ENCODE data around the gene VGLL4. TPM values are rescaled to one million over a fixed set of nuclear protein-coding genes. Genes with fewer than 3 reads are reported as not detected.

Gene VGLL4
- total RNA-seq (2021) (42.2 to 43.8 TPM (median 43.0 TPM) in 3 replicates), Bru-seq, nascent RNA (percentile 73 among the genes with signal in this experiment)
- long read RNA-seq, experiment 1, transcript VGLL4-211 (5 exons, 1,377 nt) = major isoform, 48 of 128 reads
- long read RNA-seq, experiment 1, transcript VGLL4-201 (6 exons, 3,725 nt) = minor isoform, 17 of 128 reads
- long read RNA-seq, experiment 1, partial matches to known transcripts = 8 of 128 reads
- long read RNA-seq, experiment 1, other reads (novel, unspliced or antisense) = 50 of 128 reads
- long read RNA-seq, experiment 2, transcript VGLL4-211 (5 exons, 1,377 nt) = major isoform, 9 of 52 reads
- long read RNA-seq, experiment 2, transcript VGLL4-201 (6 exons, 3,725 nt) = minor isoform, 5 of 52 reads
- long read RNA-seq, experiment 2, partial matches to known transcripts = 4 of 52 reads
- long read RNA-seq, experiment 2, other reads (novel, unspliced or antisense) = 34 of 52 reads
- long read RNA-seq, experiment 3, partial matches to known transcripts = 0 of 16 reads
- long read RNA-seq, experiment 3, other reads (novel, unspliced or antisense) = 14 of 16 reads

GRCh38 chr3:11643605-11644087 is at the start of gene VGLL4:
VGLL4 (minus strand) TSS chr3:11643915; CDS start chr3:11643518, 397 bp downstream.
- ChIA-PET CTCF (interaction anchor here (0.7 to 1.8 kb wide), 5 partner anchors 53 to 293 kb away, joined by 3 to 5 read pairs (median 3); no protein-coding TSS in a partner anchor), POLR2A (interaction anchor here (0.5 to 1.3 kb wide), 4 partner anchors 44 to 201 kb away, joined by 3 to 4 read pairs (median 3); no protein-coding TSS in a partner anchor)
- DNase-seq (ENCODE audit: low spot score) (peak; percentile 87), ATAC-seq (peak; percentile 93)
- peak within 1 kb of the TSS; percentile 99 for H3K27ac Mint-ChIP-seq
- H3K27me3 Mint-ChIP-seq (ENCODE audit: low read depth) = no peaks in the 10 kb centered on the region
- peaks cover 47% of the 10 kb centered on the region for H3K4me1 Mint-ChIP-seq
- no peaks in the 10 kb centered on the region for H3K36me3 Mint-ChIP-seq
- H3K4me3 Mint-ChIP-seq = peak within 1 kb of the TSS; percentile 89
- H3K9me3 Mint-ChIP-seq = no peaks in the 10 kb centered on the region
- TF ChIP-seq NR3C1 (CRISPR knock-in tag; conservative IDR thresholded peaks at IDR 0.05; ENCODE audit: low read depth) = no peak
- TF ChIP-seq RORB (CRISPR knock-in tag; IDR thresholded peaks at IDR 0.05) = no peak
- 0 out of 2 replicates have a peak, but pooled peaks have one; percentile 22 for TF ChIP-seq CREM (CRISPR knock-in tag; IDR thresholded peaks at IDR 0.05)
- no peak for TF ChIP-seq ZNF425 (CRISPR knock-in tag; conservative IDR thresholded peaks at IDR 0.05)
- TF ChIP-seq ZNF281 (CRISPR knock-in tag; IDR thresholded peaks at IDR 0.05) = no peak
- TF ChIP-seq NFE2L1 (CRISPR knock-in tag; IDR thresholded peaks at IDR 0.05) = no peak
- peak; percentile 54; the same call in 1 of the 2 replicates for TF ChIP-seq MYBL2 (CRISPR knock-in tag; IDR thresholded peaks at IDR 0.05)
- no peak for TF ChIP-seq AFF4 (CRISPR knock-in tag; IDR thresholded peaks at IDR 0.05; ENCODE audit: borderline replicate concordance)
- no peak for TF ChIP-seq OVOL2 (CRISPR knock-in tag; IDR thresholded peaks at IDR 0.05; ENCODE audit: borderline replicate concordance)
- peak; percentile 36; the same call in 1 of the 2 replicates for TF ChIP-seq GABPB1 (CRISPR knock-in tag; IDR thresholded peaks at IDR 0.05)
- TF ChIP-seq FOXJ3 (CRISPR knock-in tag; IDR thresholded peaks at IDR 0.05; ENCODE audit: borderline replicate concordance) = no peak
- TF ChIP-seq ZNF396 (CRISPR knock-in tag; IDR thresholded peaks at IDR 0.05; ENCODE audit: borderline replicate concordance) = no peak
- no peak for TF ChIP-seq TCF7 (CRISPR knock-in tag; IDR thresholded peaks at IDR 0.05; ENCODE audit: low read depth)
- no peak for TF ChIP-seq IRF2 (CRISPR knock-in tag; IDR thresholded peaks at IDR 0.05; ENCODE audit: borderline replicate concordance, low read depth)
- TF ChIP-seq MAX (CRISPR knock-in tag; IDR thresholded peaks at IDR 0.05) = peak; percentile 61; the same call in 1 of the 2 replicates
- TF ChIP-seq ATF3 (CRISPR knock-in tag; conservative IDR thresholded peaks at IDR 0.05) = no peak
- no peak for TF ChIP-seq ZNF512 (CRISPR knock-in tag; IDR thresholded peaks at IDR 0.05; ENCODE audit: borderline replicate concordance)
- no peak for TF ChIP-seq ZSCAN18 (CRISPR knock-in tag; IDR thresholded peaks at IDR 0.05)
- no peak for TF ChIP-seq IRF1 (CRISPR knock-in tag; IDR thresholded peaks at IDR 0.05)
- TF ChIP-seq USF1 (CRISPR knock-in tag; IDR thresholded peaks at IDR 0.05) = no peak

Measured in WTC11 (cell line).